Adipocyte (in vitro differentiated cells): ENCODE measurements around the gene OPCML.

Experiments
- DNase-seq: peaks from one replicate; pipeline ENCODE4 v3.0.0-alpha.2; 2015; ENCODE audit warnings: low read depth
- H3K27me3 ChIP-seq: replicated peaks from 2 replicates; pipeline ENCODE4 v1.7.0; 2013; ENCODE audit warnings: mild to moderate bottlenecking, low read length, moderate library complexity; ENCODE audit not compliant: control insufficient read depth, insufficient read depth
- H3K36me3 ChIP-seq: 2 replicates; pipeline ENCODE4 v1.7.0; 2013; ENCODE audit warnings: low read length, mild to moderate bottlenecking, moderate library complexity; ENCODE audit not compliant: control insufficient read depth, insufficient read depth, severe bottlenecking
- H3K4me1 ChIP-seq: 2 replicates; pipeline ENCODE4 v1.7.0; 2013; ENCODE audit warnings: mild to moderate bottlenecking, low read length, moderate library complexity; ENCODE audit not compliant: control insufficient read depth, insufficient read depth
- H3K4me3 ChIP-seq: 2 replicates; pipeline ENCODE4 v1.7.0; 2013; ENCODE audit warnings: mild to moderate bottlenecking, low read length, moderate library complexity
- H3K9ac ChIP-seq: 2 replicates; pipeline ENCODE4 v1.7.0; 2013; ENCODE audit warnings: mild to moderate bottlenecking, low read length, moderate library complexity
- H3K9me3 ChIP-seq: 2 replicates; pipeline ENCODE4 v1.7.0; 2013; ENCODE audit warnings: mild to moderate bottlenecking, low read length, moderate library complexity; ENCODE audit not compliant: control insufficient read depth

The OPCML gene

GRCh38 chr11:133040289-133040900, 491.9 kb downstream of the OPCML start:
- H3K36me3 ChIP-seq, result no peaks in the 10 kb centered on the region
- H3K9me3 ChIP-seq, result no peaks in the 10 kb centered on the region
- no peak for DNase-seq
- H3K4me3 ChIP-seq, result no peak overlapping the region
- no peak overlapping the region for H3K9ac ChIP-seq
- peaks cover 23% of the 10 kb centered on the region for H3K27me3 ChIP-seq
- peaks cover 4% of the 10 kb centered on the region for H3K4me1 ChIP-seq

GRCh38 chr11:133038850-133039249, 493.5 kb downstream of the OPCML start:
- H3K4me1 ChIP-seq, result peaks cover 4% of the 10 kb centered on the region
- no peak for DNase-seq
- no peak overlapping the region for H3K9ac ChIP-seq

GRCh38 chr11:133034929-133035328, 497.4 kb downstream of the OPCML start:
- peaks cover 18% of the 10 kb centered on the region for H3K27me3 ChIP-seq
- no peak overlapping the region for H3K4me3 ChIP-seq
- no peaks in the 10 kb centered on the region for H3K36me3 ChIP-seq
- no peak overlapping the region for H3K9ac ChIP-seq
- no peak for DNase-seq
- H3K9me3 ChIP-seq, result no peaks in the 10 kb centered on the region
- no peaks in the 10 kb centered on the region for H3K4me1 ChIP-seq

More at GRCh38 chr11:133038850-133039249, 493.5 kb downstream of the OPCML start:
- Histone ChIP-seq H3K9me3 (no peaks in the 10 kb centered on the region), H3K36me3 (no peaks in the 10 kb centered on the region), H3K27me3 (peaks cover 29% of the 10 kb centered on the region), H3K4me3 (no peak overlapping the region)

GRCh38 chr11:133029107-133029506, 503.2 kb downstream of the OPCML start:
- no peak for DNase-seq
- Histone ChIP-seq H3K9me3 (no peaks in the 10 kb centered on the region), H3K36me3 (no peaks in the 10 kb centered on the region), H3K27me3 (peaks cover 18% of the 10 kb centered on the region), H3K4me1 (no peaks in the 10 kb centered on the region), H3K4me3 (no peak overlapping the region), H3K9ac (no peak overlapping the region)

- no peaks in the 10 kb centered on the region for H3K4me1 ChIP-seq
- H3K36me3 ChIP-seq, result no peaks in the 10 kb centered on the region
- DNase-seq, result no peak
- no peak overlapping the region for H3K9ac ChIP-seq
- no peak overlapping the region for H3K4me3 ChIP-seq
- peaks cover 28% of the 10 kb centered on the region for H3K27me3 ChIP-seq
- H3K9me3 ChIP-seq, result no peaks in the 10 kb centered on the region
Observed at GRCh38 chr11:133026952-133027351, 505.3 kb downstream of the OPCML start.

- Histone ChIP-seq H3K27me3 (peaks cover 40% of the 10 kb centered on the region), H3K9ac (no peak overlapping the region), H3K4me3 (no peak overlapping the region), H3K9me3 (no peaks in the 10 kb centered on the region), H3K4me1 (no peaks in the 10 kb centered on the region), H3K36me3 (no peaks in the 10 kb centered on the region)
- DNase-seq, result no peak
Observed at GRCh38 chr11:133024301-133024700, 508.0 kb downstream of the OPCML start.

- no peaks in the 10 kb centered on the region for H3K36me3 ChIP-seq
- H3K27me3 ChIP-seq, result peaks cover 41% of the 10 kb centered on the region
- no peak for DNase-seq
- no peaks in the 10 kb centered on the region for H3K4me1 ChIP-seq
- H3K9me3 ChIP-seq, result peaks cover 2% of the 10 kb centered on the region
- no peak overlapping the region for H3K9ac ChIP-seq
- H3K4me3 ChIP-seq, result no peak overlapping the region
Observed at GRCh38 chr11:133023232-133023631, 509.1 kb downstream of the OPCML start.

- H3K4me1 ChIP-seq, result no peaks in the 10 kb centered on the region
- peaks cover 41% of the 10 kb centered on the region for H3K27me3 ChIP-seq
- H3K4me3 ChIP-seq, result no peak overlapping the region
- H3K36me3 ChIP-seq, result no peaks in the 10 kb centered on the region
- H3K9me3 ChIP-seq, result peaks cover 2% of the 10 kb centered on the region
- H3K9ac ChIP-seq, result no peak overlapping the region
- DNase-seq, result no peak
Observed at GRCh38 chr11:133021553-133021952, 510.7 kb downstream of the OPCML start.

- Histone ChIP-seq H3K36me3 (no peaks in the 10 kb centered on the region), H3K4me1 (no peaks in the 10 kb centered on the region), H3K9ac (no peak overlapping the region), H3K4me3 (no peak overlapping the region), H3K9me3 (peaks cover 2% of the 10 kb centered on the region), H3K27me3 (peaks cover 47% of the 10 kb centered on the region)
- DNase-seq, result no peak
Observed at GRCh38 chr11:133020372-133020714, 512.0 kb downstream of the OPCML start.

GRCh38 chr11:133019545-133020371, 512.5 kb downstream of the OPCML start:
- Histone ChIP-seq H3K9me3 (peaks cover 2% of the 10 kb centered on the region), H3K4me1 (no peaks in the 10 kb centered on the region), H3K9ac (no peak overlapping the region)

GRCh38 chr11:133015457-133015856, 516.8 kb downstream of the OPCML start:
- no peak overlapping the region for H3K9ac ChIP-seq
- H3K27me3 ChIP-seq, result peaks cover 11% of the 10 kb centered on the region
- H3K4me1 ChIP-seq, result no peaks in the 10 kb centered on the region
- DNase-seq, result no peak
- no peaks in the 10 kb centered on the region for H3K36me3 ChIP-seq
- H3K4me3 ChIP-seq, result no peak overlapping the region
- peaks cover 2% of the 10 kb centered on the region for H3K9me3 ChIP-seq

More at GRCh38 chr11:133019545-133020371, 512.5 kb downstream of the OPCML start:
- H3K36me3 ChIP-seq, result no peaks in the 10 kb centered on the region
- DNase-seq, result no peak
- H3K4me3 ChIP-seq, result no peak overlapping the region
- peaks cover 41% of the 10 kb centered on the region for H3K27me3 ChIP-seq
